BE2C (cell line): Measurements from ENCODE around the gene HDX.

Experiments used
- DNase-seq: peaks from one replicate; pipeline ENCODE4 v3.0.0-alpha.2; 2020
- H3K27me3 ChIP-seq: fragments of 250-450 bp; sonication (Bioruptor Pico); 2 replicates; pipeline ENCODE4 v1.5.1; 2020; ENCODE audit warnings: mild to moderate bottlenecking
- H3K36me3 ChIP-seq: fragments of 250-450 bp; sonication (Bioruptor Pico); 2 replicates; pipeline ENCODE4 v1.5.1; 2020; ENCODE audit warnings: mild to moderate bottlenecking
- H3K4me1 ChIP-seq: fragments of 250-450 bp; sonication (Bioruptor Pico); 2 replicates; pipeline ENCODE4 v1.5.1; 2020
- H3K4me3 ChIP-seq: 2 replicates; pipeline ENCODE4 v1.5.1; 2011; ENCODE audit warnings: low read depth, low read length
- H3K9me3 ChIP-seq: fragments of 250-450 bp; sonication (Bioruptor Pico); 2 replicates; pipeline ENCODE4 v1.5.1; 2020
- TF ChIP-seq, protein P1 (sequence below): IDR thresholded peaks from 2 replicates; pipeline ENCODE4 v1.5.1; 2012; ENCODE audit warnings: mild to moderate bottlenecking, low read depth, low read length

HDX gene

DNA sequence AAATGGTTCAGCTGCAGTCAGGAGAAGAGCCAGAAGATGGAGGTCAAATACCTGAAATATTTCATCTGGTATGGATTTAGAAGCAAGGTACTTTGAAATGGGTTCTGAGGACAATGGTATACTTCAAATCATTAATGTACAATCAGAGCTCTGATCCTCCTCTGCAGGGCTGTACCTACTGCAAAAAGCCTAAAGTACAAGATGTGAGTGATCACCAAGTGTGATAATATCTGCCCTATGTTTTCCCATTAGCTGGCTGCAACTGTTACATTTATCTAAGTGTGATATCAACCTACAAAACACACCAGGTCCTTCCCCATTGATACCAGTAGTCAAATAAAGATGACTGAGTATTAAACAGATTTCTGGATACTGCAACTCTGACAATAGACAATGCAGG is 25.1 kb downstream of the HDX start:
- TF ChIP-seq, protein P1, sequence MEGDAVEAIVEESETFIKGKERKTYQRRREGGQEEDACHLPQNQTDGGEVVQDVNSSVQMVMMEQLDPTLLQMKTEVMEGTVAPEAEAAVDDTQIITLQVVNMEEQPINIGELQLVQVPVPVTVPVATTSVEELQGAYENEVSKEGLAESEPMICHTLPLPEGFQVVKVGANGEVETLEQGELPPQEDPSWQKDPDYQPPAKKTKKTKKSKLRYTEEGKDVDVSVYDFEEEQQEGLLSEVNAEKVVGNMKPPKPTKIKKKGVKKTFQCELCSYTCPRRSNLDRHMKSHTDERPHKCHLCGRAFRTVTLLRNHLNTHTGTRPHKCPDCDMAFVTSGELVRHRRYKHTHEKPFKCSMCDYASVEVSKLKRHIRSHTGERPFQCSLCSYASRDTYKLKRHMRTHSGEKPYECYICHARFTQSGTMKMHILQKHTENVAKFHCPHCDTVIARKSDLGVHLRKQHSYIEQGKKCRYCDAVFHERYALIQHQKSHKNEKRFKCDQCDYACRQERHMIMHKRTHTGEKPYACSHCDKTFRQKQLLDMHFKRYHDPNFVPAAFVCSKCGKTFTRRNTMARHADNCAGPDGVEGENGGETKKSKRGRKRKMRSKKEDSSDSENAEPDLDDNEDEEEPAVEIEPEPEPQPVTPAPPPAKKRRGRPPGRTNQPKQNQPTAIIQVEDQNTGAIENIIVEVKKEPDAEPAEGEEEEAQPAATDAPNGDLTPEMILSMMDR = no peak; the same call in 1 of the 2 replicates
- H3K27me3 ChIP-seq = no peaks in the 10 kb centered on the region
- H3K36me3 ChIP-seq = no peaks in the 10 kb centered on the region
- H3K4me3 ChIP-seq = no peak overlapping the region
- DNase-seq = no peak
- H3K4me1 ChIP-seq = no peaks in the 10 kb centered on the region; the same call in 1 of the 2 replicates
- H3K9me3 ChIP-seq = no peaks in the 10 kb centered on the region

DNA sequence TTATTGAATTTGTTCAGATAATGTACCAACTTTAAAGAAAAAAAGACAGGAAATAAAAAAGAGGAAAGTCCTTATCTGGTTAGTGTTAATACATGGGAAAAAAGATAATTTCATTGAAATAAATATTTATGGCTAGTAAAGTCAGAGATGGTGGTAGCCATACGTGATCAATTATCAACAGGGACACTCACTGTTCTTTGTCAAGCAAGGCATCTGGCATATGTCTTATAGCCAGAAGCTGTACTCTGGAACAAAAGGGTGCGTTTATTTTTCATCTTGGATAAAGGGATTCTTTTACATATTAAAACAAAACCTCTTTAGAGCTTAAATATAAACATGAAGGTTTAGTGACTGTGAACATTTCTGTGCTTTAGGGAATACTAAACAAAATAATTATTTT is 26.7 kb downstream of the HDX start:
- Histone ChIP-seq H3K4me1 (no peaks in the 10 kb centered on the region; the same call in 1 of the 2 replicates), H3K27me3 (no peaks in the 10 kb centered on the region), H3K4me3 (no peak overlapping the region), H3K9me3 (no peaks in the 10 kb centered on the region), H3K36me3 (no peaks in the 10 kb centered on the region)
- peak; percentile 21 for DNase-seq
- TF ChIP-seq, protein P1 = no peak

DNA sequence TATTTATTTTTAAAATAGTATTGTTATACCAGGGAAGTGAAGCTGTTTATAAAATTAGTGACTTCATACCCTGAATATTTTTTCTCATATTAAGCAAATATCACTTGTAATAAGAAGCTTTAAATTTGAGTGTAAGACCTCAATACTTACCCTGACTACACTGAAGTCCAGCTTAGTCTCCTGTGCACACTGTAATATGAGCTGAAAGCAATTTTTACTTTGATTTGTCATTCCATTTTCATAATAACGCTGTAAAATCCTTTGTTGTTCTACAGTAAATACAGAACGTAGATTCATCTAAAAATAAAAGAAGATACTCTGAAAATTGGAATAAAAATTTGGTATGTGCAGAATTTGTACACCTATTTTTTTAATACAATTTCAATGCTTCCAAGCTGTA is 27.2 kb downstream of the HDX start:
- Histone ChIP-seq H3K9me3 (no peaks in the 10 kb centered on the region), H3K4me1 (no peaks in the 10 kb centered on the region; the same call in 1 of the 2 replicates), H3K36me3 (no peaks in the 10 kb centered on the region), H3K27me3 (no peaks in the 10 kb centered on the region), H3K4me3 (no peak overlapping the region)
- no peak for DNase-seq
- TF ChIP-seq, protein P1 = no peak

DNA sequence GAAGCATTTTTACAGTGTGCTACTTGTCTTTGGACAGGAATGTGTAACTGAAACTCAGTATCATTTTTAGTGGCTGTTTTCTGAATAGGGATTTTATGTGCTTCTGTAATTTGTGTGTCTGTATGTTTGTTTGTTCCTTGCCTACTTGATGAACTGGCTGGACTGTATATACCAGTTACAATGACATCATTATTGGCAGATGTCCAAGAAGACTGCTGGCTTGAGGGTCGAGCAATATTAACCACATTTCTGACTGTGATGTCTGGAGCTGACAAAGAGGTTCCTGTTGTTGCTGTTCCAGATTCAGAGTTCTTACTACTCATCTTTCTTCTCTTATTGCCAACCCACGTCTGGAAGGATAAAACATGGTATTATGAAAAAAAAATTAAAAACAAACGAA is 33.0 kb downstream of the HDX start:
- H3K4me1 ChIP-seq = peaks cover 12% of the 10 kb centered on the region
- peak; percentile 28 for DNase-seq
- TF ChIP-seq, protein P1 = no peak
- no peaks in the 10 kb centered on the region for H3K27me3 ChIP-seq
- no peaks in the 10 kb centered on the region for H3K9me3 ChIP-seq
- H3K36me3 ChIP-seq = no peaks in the 10 kb centered on the region; the same call in 1 of the 2 replicates
- H3K4me3 ChIP-seq = no peak overlapping the region

DNA sequence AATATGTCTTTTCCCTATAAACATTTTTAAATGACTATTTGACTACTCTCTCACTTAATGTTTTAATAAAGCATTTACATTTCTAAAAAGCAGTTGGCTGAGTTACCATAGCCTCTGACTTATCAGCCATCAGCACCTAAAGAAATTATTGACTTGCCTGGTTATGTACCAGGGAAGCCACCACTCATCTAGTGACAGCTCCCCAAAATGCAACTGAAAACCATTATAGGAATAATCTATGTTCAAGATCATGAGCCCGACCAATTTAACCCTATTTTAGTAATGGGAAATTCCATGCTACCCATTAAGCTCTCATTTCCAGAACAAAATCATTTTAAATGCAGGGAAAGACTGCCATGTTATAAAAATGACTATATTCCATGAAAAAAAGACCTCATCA is 34.4 kb downstream of the HDX start:
- DNase-seq = peak; percentile 12
- Histone ChIP-seq H3K9me3 (no peaks in the 10 kb centered on the region), H3K4me1 (peaks cover 12% of the 10 kb centered on the region), H3K4me3 (no peak overlapping the region), H3K27me3 (no peaks in the 10 kb centered on the region), H3K36me3 (no peaks in the 10 kb centered on the region; the same call in 1 of the 2 replicates)
- TF ChIP-seq, protein P1 = no peak

DNA sequence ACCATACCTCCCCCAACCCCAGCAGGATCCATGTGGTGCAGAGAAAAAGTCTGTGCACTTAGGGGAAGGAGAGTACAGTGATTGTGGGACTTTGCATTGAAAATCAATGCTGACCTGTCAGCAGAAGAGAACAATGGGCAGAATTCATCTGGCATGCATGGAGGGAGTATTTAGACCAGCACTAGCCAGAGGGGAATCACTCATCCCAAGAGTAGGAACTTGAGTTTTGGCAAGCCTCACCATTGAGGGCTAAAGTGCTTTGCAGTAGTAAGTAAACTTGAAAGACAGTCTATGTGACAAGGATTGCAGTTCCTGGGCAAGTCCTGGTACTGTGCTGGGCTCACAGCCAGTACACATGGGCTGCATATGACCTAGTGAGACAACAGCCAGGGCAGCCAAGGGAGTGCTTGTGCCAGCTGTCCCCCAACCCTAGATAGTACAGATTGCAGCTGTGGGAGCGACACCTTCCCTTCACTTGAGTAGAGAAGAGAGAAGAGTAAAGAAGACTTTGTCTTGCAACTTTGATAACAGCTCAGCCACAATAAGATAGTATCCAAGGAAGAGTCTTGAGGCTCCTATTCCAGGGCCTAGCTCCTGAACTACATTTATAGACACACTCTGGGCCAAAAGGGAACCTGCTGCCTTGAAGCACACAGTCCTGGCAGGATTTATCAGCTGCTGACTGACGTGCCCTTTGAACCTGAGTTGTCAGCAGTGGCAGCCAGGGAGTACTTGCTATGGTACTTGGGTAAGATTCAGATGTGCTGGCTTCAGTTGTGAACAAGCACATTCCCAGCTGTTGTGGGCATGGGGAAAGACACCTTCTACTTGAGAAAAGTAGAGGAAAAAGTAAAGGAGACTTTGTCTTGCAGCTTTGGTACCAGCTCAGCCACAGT is 48.7 kb downstream of the HDX start:
- Histone ChIP-seq H3K27me3 (no peaks in the 10 kb centered on the region), H3K4me1 (no peaks in the 10 kb centered on the region), H3K9me3 (no peaks in the 10 kb centered on the region), H3K4me3 (no peak overlapping the region), H3K36me3 (no peaks in the 10 kb centered on the region)
- TF ChIP-seq, protein P1 = no peak
- no peak for DNase-seq
